DND-41 (cell line): Measurements from ENCODE around the gene HTT-AS.
"Not testable (repeated sequence)": the region's sequence is repeated elsewhere in the genome, so short reads cannot be mapped to it uniquely, and the experiment has no call there.

ENCODE experiments used
- ATAC-seq: fragments of 200-7000 bp; cut with Tn5 transposase; 3 replicates; pipeline ENCODE4 v1.9.1; 2021; ENCODE audit warnings: low read depth; ENCODE audit not compliant: insufficient read depth
- DNase-seq: peaks from one replicate; pipeline ENCODE4 v3.0.0-alpha.2; 2020
- H2AFZ ChIP-seq: 2 replicates; pipeline ENCODE4 v1.6.0; 2012; ENCODE audit warnings: low read depth, low read length
- H3K27ac ChIP-seq: 2 replicates; pipeline ENCODE4 v1.5.1; 2012; ENCODE audit warnings: low read length, inconsistent platforms
- H3K27me3 ChIP-seq: fragments of 200-600 bp; sonication (generic); 2 replicates; pipeline ENCODE4 v1.6.0; 2012; ENCODE audit warnings: low read length, mild to moderate bottlenecking, inconsistent platforms; ENCODE audit not compliant: insufficient read depth, poor library complexity
- H3K36me3 ChIP-seq: 2 replicates; pipeline ENCODE4 v1.5.1; 2012; ENCODE audit warnings: low read length, inconsistent platforms; ENCODE audit not compliant: insufficient read depth
- H3K4me1 ChIP-seq: 2 replicates; pipeline ENCODE4 v1.5.1; 2012; ENCODE audit warnings: mild to moderate bottlenecking, low read length; ENCODE audit not compliant: insufficient read depth
- H3K4me2 ChIP-seq: 2 replicates; pipeline ENCODE4 v1.6.0; 2012; ENCODE audit warnings: mild to moderate bottlenecking, moderate library complexity, low read length, inconsistent platforms; ENCODE audit not compliant: insufficient read depth
- H3K4me3 ChIP-seq, 2 experiments: fragments of 200-600 bp in 1 of 2; shearing (Covaris generic) in 1 of 2; 2 replicates each; pipeline ENCODE4 v1.5.1; 2012 to 2016; ENCODE audit warnings: inconsistent platforms in 2 of 2, low read length in 2 of 2, mild to moderate bottlenecking in 2 of 2, low read depth in 1 of 2, moderate library complexity in 1 of 2
- H3K79me2 ChIP-seq: 2 replicates; pipeline ENCODE4 v1.6.0; 2012; ENCODE audit warnings: low read length, inconsistent platforms; ENCODE audit not compliant: insufficient read depth
- H3K9ac ChIP-seq: 2 replicates; pipeline ENCODE4 v1.6.0; 2012; ENCODE audit warnings: low read depth, mild to moderate bottlenecking, inconsistent platforms, low read length, moderate library complexity
- H3K9me3 ChIP-seq: 2 replicates; pipeline ENCODE4 v1.5.1; 2012; ENCODE audit warnings: low read length, moderate library complexity, mild to moderate bottlenecking, inconsistent platforms; ENCODE audit not compliant: insufficient read depth, severe bottlenecking
- H4K20me1 ChIP-seq: 2 replicates; pipeline ENCODE4 v1.6.0; 2012; ENCODE audit warnings: low read length; ENCODE audit not compliant: insufficient read depth
- EZH2 ChIP-seq: IDR thresholded peaks from 3 replicates; pipeline ENCODE4 v1.6.1; 2012; ENCODE audit warnings: borderline replicate concordance, low read depth, mild to moderate bottlenecking, moderate library complexity, low read length, inconsistent platforms; ENCODE audit not compliant: severe bottlenecking
- TF ChIP-seq, protein P1 (sequence below): IDR thresholded peaks from 2 replicates; pipeline ENCODE4 v1.5.1; 2012; ENCODE audit warnings: borderline replicate concordance, low read length, moderate library complexity, mild to moderate bottlenecking; ENCODE audit not compliant: poor library complexity, severe bottlenecking; ENCODE audit errors: extremely low read depth

The HTT-AS gene

DNA sequence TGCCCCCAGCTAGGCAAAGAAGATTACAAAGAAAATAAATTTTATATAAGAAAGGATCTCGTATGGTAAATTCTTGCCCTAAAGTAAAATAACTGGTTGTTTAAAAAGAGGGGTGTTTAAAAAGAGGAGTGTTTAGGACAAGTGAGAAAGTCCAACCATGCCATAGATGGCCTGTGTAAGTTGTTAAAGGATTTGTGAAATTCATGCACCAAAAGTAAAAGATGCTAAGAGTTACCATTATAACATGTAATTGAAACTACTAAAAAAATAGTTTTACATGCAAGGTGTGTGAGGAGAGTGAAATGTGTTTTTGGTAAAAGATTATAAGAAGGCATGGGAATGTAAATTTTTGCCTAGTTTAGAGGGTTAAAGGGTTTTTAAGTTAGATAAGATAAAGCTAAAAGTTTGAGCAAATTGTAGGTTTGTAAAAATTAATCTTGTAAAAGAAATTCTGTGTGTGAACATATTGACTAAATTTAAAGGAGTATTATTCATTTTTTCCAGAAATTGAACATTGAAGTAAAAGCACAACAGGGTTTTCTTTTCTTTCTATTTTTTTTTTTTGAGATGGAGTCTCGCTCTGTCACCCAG is 20.1 kb downstream of the HTT-AS start:
- Histone ChIP-seq H2AFZ (no peak overlapping the region), H3K9ac (no peak overlapping the region), H4K20me1 (no peaks in the 10 kb centered on the region), H3K4me3 (no peak overlapping the region), H3K79me2 (no peaks in the 10 kb centered on the region), H3K4me1 (no peaks in the 10 kb centered on the region), H3K27me3 (peaks cover 3% of the 10 kb centered on the region), H3K9me3 (peaks cover 23% of the 10 kb centered on the region), H3K27ac (no peak overlapping the region), H3K4me2 (no peak overlapping the region), H3K36me3 (no peaks in the 10 kb centered on the region)
- DNase-seq (no peak), ATAC-seq (no peak)
- TF ChIP-seq EZH2, result no peak
- TF ChIP-seq, protein P1, sequence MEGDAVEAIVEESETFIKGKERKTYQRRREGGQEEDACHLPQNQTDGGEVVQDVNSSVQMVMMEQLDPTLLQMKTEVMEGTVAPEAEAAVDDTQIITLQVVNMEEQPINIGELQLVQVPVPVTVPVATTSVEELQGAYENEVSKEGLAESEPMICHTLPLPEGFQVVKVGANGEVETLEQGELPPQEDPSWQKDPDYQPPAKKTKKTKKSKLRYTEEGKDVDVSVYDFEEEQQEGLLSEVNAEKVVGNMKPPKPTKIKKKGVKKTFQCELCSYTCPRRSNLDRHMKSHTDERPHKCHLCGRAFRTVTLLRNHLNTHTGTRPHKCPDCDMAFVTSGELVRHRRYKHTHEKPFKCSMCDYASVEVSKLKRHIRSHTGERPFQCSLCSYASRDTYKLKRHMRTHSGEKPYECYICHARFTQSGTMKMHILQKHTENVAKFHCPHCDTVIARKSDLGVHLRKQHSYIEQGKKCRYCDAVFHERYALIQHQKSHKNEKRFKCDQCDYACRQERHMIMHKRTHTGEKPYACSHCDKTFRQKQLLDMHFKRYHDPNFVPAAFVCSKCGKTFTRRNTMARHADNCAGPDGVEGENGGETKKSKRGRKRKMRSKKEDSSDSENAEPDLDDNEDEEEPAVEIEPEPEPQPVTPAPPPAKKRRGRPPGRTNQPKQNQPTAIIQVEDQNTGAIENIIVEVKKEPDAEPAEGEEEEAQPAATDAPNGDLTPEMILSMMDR, result no peak

- H3K4me3 ChIP-seq, H3K79me2 ChIP-seq, DNase-seq, H3K27ac ChIP-seq, H3K36me3 ChIP-seq, ATAC-seq, H2AFZ ChIP-seq, H3K4me2 ChIP-seq, H4K20me1 ChIP-seq, H3K4me1 ChIP-seq, H3K9ac ChIP-seq, H3K27me3 ChIP-seq: not testable (repeated sequence)
- peaks cover 23% of the 10 kb centered on the region for H3K9me3 ChIP-seq
Observed at GRCh38 chr4:3051141-3051897, 23.0 kb downstream of the HTT-AS start.

GRCh38 chr4:3047464-3048286 is 26.7 kb downstream of the HTT-AS start:
- Histone ChIP-seq H3K27ac (no peak overlapping the region), H2AFZ (no peak overlapping the region), H3K27me3 (peaks cover 4% of the 10 kb centered on the region), H3K9ac (no peak overlapping the region), H3K36me3 (no peaks in the 10 kb centered on the region), H3K4me3 (no peak overlapping the region), H3K4me2 (no peak overlapping the region), H3K9me3 (no peaks in the 10 kb centered on the region), H4K20me1 (no peaks in the 10 kb centered on the region), H3K4me1 (no peaks in the 10 kb centered on the region; the same call in 1 of the 2 replicates), H3K79me2 (no peaks in the 10 kb centered on the region)
- ATAC-seq (peak; percentile 82), DNase-seq (peak; percentile 57)
- TF ChIP-seq, protein P1, result peak; percentile 81
- no peak for TF ChIP-seq EZH2

DNA sequence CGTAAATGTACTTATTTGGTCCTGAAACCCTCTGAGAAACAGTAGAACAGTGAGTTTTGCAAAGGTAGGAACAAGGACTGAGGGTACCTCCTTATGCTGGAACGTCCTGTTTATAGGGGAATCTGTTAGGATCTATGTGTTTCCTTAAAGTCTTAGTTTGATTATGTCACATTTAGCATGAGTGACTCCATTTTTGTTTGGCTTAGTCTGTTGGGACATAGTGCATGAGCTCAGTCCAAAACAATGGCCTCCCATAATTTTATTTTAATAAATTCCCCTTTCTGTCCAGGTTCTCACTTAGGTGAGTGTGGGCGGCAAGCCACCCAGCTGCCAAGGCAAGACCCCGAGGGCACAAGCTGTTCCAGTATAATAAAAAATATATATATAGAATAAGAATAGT is 27.7 kb downstream of the HTT-AS start:
- Histone ChIP-seq H3K4me2 (no peak overlapping the region), H3K36me3 (no peaks in the 10 kb centered on the region), H3K27me3 (peaks cover 9% of the 10 kb centered on the region), H3K9ac (no peak overlapping the region), H2AFZ (no peak overlapping the region), H3K4me3 (no peak overlapping the region), H3K4me1 (no peaks in the 10 kb centered on the region; the same call in 1 of the 2 replicates), H3K9me3 (no peaks in the 10 kb centered on the region), H4K20me1 (no peaks in the 10 kb centered on the region), H3K27ac (no peak overlapping the region), H3K79me2 (no peaks in the 10 kb centered on the region)
- no peak for DNase-seq
- no peak for ATAC-seq
- TF ChIP-seq, protein P1, result no peak
- TF ChIP-seq EZH2, result no peak
